ENCODE data around the gene CETN2.

The CETN2 gene

GRCh38 chrX:152830312-152831305, at the start of gene CETN2, which contains the start of gene NSDHL (continued):
- peak; percentile 27; the same call in 1 of the 2 replicates for TF ChIP-seq ZNF449 (tag by site-specific recombination; IDR thresholded peaks at IDR 0.05)
- no peak for TF ChIP-seq MZF1 (tag by site-specific recombination; IDR thresholded peaks at IDR 0.05; ENCODE audit: borderline replicate concordance)
- TF ChIP-seq, protein P1, sequence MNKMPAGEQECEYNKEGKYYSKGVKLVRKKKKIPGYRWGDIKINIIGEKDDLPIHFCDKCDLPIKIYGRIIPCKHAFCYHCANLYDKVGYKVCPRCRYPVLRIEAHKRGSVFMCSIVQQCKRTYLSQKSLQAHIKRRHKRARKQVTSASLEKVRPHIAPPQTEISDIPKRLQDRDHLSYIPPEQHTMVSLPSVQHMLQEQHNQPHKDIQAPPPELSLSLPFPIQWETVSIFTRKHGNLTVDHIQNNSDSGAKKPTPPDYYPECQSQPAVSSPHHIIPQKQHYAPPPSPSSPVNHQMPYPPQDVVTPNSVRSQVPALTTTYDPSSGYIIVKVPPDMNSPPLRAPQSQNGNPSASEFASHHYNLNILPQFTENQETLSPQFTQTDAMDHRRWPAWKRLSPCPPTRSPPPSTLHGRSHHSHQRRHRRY (tag by site-specific recombination; IDR thresholded peaks at IDR 0.05) = no peak
- TF ChIP-seq ZNF560 (tag by site-specific recombination; IDR thresholded peaks at IDR 0.05; ENCODE audit: borderline replicate concordance) = no peak
- no peak for TF ChIP-seq ZNF311 (tag by site-specific recombination; IDR thresholded peaks at IDR 0.05; ENCODE audit: borderline replicate concordance)
- TF ChIP-seq ZNF184 (tag by site-specific recombination; IDR thresholded peaks at IDR 0.05) = no peak
- no peak for TF ChIP-seq ZNF274 (IDR thresholded peaks at IDR 0.05; ENCODE audit: low read length)
- TF ChIP-seq ZNF274 (tag by site-specific recombination; IDR thresholded peaks at IDR 0.05; ENCODE audit: borderline replicate concordance) = no peak
- TF ChIP-seq, protein P2, sequence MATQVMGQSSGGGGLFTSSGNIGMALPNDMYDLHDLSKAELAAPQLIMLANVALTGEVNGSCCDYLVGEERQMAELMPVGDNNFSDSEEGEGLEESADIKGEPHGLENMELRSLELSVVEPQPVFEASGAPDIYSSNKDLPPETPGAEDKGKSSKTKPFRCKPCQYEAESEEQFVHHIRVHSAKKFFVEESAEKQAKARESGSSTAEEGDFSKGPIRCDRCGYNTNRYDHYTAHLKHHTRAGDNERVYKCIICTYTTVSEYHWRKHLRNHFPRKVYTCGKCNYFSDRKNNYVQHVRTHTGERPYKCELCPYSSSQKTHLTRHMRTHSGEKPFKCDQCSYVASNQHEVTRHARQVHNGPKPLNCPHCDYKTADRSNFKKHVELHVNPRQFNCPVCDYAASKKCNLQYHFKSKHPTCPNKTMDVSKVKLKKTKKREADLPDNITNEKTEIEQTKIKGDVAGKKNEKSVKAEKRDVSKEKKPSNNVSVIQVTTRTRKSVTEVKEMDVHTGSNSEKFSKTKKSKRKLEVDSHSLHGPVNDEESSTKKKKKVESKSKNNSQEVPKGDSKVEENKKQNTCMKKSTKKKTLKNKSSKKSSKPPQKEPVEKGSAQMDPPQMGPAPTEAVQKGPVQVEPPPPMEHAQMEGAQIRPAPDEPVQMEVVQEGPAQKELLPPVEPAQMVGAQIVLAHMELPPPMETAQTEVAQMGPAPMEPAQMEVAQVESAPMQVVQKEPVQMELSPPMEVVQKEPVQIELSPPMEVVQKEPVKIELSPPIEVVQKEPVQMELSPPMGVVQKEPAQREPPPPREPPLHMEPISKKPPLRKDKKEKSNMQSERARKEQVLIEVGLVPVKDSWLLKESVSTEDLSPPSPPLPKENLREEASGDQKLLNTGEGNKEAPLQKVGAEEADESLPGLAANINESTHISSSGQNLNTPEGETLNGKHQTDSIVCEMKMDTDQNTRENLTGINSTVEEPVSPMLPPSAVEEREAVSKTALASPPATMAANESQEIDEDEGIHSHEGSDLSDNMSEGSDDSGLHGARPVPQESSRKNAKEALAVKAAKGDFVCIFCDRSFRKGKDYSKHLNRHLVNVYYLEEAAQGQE (tag by site-specific recombination; IDR thresholded peaks at IDR 0.05) = no peak
- no peak for TF ChIP-seq BCL11A (tag by site-specific recombination; IDR thresholded peaks at IDR 0.05; ENCODE audit: low read depth)
- no peak for TF ChIP-seq ZNF600 (tag by site-specific recombination; IDR thresholded peaks at IDR 0.05)
- no peak for TF ChIP-seq ZNF404 (tag by site-specific recombination; IDR thresholded peaks at IDR 0.05)
- TF ChIP-seq, protein P3, sequence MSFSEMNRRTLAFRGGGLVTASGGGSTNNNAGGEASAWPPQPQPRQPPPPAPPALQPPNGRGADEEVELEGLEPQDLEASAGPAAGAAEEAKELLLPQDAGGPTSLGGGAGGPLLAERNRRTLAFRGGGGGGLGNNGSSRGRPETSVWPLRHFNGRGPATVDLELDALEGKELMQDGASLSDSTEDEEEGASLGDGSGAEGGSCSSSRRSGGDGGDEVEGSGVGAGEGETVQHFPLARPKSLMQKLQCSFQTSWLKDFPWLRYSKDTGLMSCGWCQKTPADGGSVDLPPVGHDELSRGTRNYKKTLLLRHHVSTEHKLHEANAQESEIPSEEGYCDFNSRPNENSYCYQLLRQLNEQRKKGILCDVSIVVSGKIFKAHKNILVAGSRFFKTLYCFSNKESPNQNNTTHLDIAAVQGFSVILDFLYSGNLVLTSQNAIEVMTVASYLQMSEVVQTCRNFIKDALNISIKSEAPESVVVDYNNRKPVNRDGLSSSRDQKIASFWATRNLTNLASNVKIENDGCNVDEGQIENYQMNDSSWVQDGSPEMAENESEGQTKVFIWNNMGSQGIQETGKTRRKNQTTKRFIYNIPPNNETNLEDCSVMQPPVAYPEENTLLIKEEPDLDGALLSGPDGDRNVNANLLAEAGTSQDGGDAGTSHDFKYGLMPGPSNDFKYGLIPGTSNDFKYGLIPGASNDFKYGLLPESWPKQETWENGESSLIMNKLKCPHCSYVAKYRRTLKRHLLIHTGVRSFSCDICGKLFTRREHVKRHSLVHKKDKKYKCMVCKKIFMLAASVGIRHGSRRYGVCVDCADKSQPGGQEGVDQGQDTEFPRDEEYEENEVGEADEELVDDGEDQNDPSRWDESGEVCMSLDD (tag by site-specific recombination; IDR thresholded peaks at IDR 0.05) = no peak; the same call in 1 of the 2 replicates
- no peak for TF ChIP-seq ATF2 (tag by site-specific recombination; IDR thresholded peaks at IDR 0.05; ENCODE audit: low read depth)
- no peak for TF ChIP-seq ZNF394 (tag by site-specific recombination; IDR thresholded peaks at IDR 0.05; ENCODE audit: borderline replicate concordance)
- TF ChIP-seq WT1 (tag by site-specific recombination; IDR thresholded peaks at IDR 0.05) = no peak
- no peak for TF ChIP-seq RBAK (tag by site-specific recombination; IDR thresholded peaks at IDR 0.05)
- TF ChIP-seq ZNF580 (tag by site-specific recombination; IDR thresholded peaks at IDR 0.05) = no peak
- peak; percentile 99 for TF ChIP-seq ZNF341 (tag by site-specific recombination; IDR thresholded peaks at IDR 0.05; ENCODE audit: low read depth)
- no peak for TF ChIP-seq ZNF518A (tag by site-specific recombination; conservative IDR thresholded peaks at IDR 0.05; ENCODE audit: low read depth)
- TF ChIP-seq ZNF768 (tag by site-specific recombination; IDR thresholded peaks at IDR 0.05) = no peak
